ENCODE results near the gene SPAM1.

Gene SPAM1

GRCh38 chr7:123945938-123946337 is 20.9 kb downstream of the SPAM1 start:
- no peak overlapping the region for H3K4me3 ChIP-seq (ENCODE audit: low read depth in 1 of 2, low read length in 2 of 2)
- no peak overlapping the region for H3K27ac ChIP-seq (ENCODE audit: low read depth, low read length)
- no peaks in the 10 kb centered on the region for H3K9me3 ChIP-seq (ENCODE audit: control insufficient read depth in 1 of 2, low read length in 2 of 2)
- H3K36me3 ChIP-seq (ENCODE audit: control insufficient read depth in 1 of 2, insufficient read depth in 2 of 2, low read length in 2 of 2): no peaks in the 10 kb centered on the region
- no peaks in the 10 kb centered on the region for H3K27me3 ChIP-seq (ENCODE audit: control insufficient read depth in 1 of 2, insufficient read depth in 2 of 2, low read length in 2 of 2)
- no peak overlapping the region for H3K9ac ChIP-seq (ENCODE audit: low read depth in 1 of 2, low read length in 2 of 2)
- H3K4me1 ChIP-seq (ENCODE audit: control insufficient read depth in 1 of 2, insufficient read depth in 2 of 2, low read length in 2 of 2): peaks cover 0 to 3% of the 10 kb centered on the region in 2 donors

GRCh38 chr7:123948136-123948535 is 23.1 kb downstream of the SPAM1 start:
- Histone ChIP-seq H3K27ac (ENCODE audit: low read depth, low read length) (no peak overlapping the region), H3K9ac (ENCODE audit: low read depth in 1 of 2, low read length in 2 of 2) (no peak overlapping the region), H3K4me3 (ENCODE audit: low read depth in 1 of 2, low read length in 2 of 2) (no peak overlapping the region), H3K36me3 (ENCODE audit: control insufficient read depth in 1 of 2, insufficient read depth in 2 of 2, low read length in 2 of 2) (no peaks in the 10 kb centered on the region), H3K9me3 (ENCODE audit: control insufficient read depth in 1 of 2, low read length in 2 of 2) (no peaks in the 10 kb centered on the region), H3K4me1 (ENCODE audit: control insufficient read depth in 1 of 2, insufficient read depth in 2 of 2, low read length in 2 of 2) (peaks cover 0 to 3% of the 10 kb centered on the region in 2 donors), H3K27me3 (ENCODE audit: control insufficient read depth in 1 of 2, insufficient read depth in 2 of 2, low read length in 2 of 2) (no peaks in the 10 kb centered on the region)

GRCh38 chr7:123958186-123958703 is 33.2 kb downstream of the SPAM1 start:
- H3K9ac ChIP-seq (ENCODE audit: low read depth in 1 of 2, low read length in 2 of 2): no peak overlapping the region
- no peak overlapping the region for H3K4me3 ChIP-seq (ENCODE audit: low read depth in 1 of 2, low read length in 2 of 2)
- H3K27me3 ChIP-seq (ENCODE audit: control insufficient read depth in 1 of 2, insufficient read depth in 2 of 2, low read length in 2 of 2): no peaks in the 10 kb centered on the region

GRCh38 chr7:123961771-123962170 is 36.7 kb downstream of the SPAM1 start:
- Histone ChIP-seq H3K9ac (ENCODE audit: low read depth in 1 of 2, low read length in 2 of 2) (no peak overlapping the region), H3K4me3 (ENCODE audit: low read depth in 1 of 2, low read length in 2 of 2) (no peak overlapping the region), H3K4me1 (ENCODE audit: control insufficient read depth in 1 of 2, insufficient read depth in 2 of 2, low read length in 2 of 2) (no peaks in the 10 kb centered on the region), H3K27me3 (ENCODE audit: control insufficient read depth in 1 of 2, insufficient read depth in 2 of 2, low read length in 2 of 2) (no peaks in the 10 kb centered on the region), H3K36me3 (ENCODE audit: control insufficient read depth in 1 of 2, insufficient read depth in 2 of 2, low read length in 2 of 2) (no peaks in the 10 kb centered on the region), H3K27ac (ENCODE audit: low read depth, low read length) (no peak overlapping the region), H3K9me3 (ENCODE audit: control insufficient read depth in 1 of 2, low read length in 2 of 2) (no peaks in the 10 kb centered on the region)

More at GRCh38 chr7:123958186-123958703, 33.2 kb downstream of the SPAM1 start:
- H3K27ac ChIP-seq (ENCODE audit: low read depth, low read length): no peak overlapping the region
- no peaks in the 10 kb centered on the region for H3K36me3 ChIP-seq (ENCODE audit: control insufficient read depth in 1 of 2, insufficient read depth in 2 of 2, low read length in 2 of 2)
- no peaks in the 10 kb centered on the region for H3K4me1 ChIP-seq (ENCODE audit: control insufficient read depth in 1 of 2, insufficient read depth in 2 of 2, low read length in 2 of 2)
- no peaks in the 10 kb centered on the region for H3K9me3 ChIP-seq (ENCODE audit: control insufficient read depth in 1 of 2, low read length in 2 of 2)

GRCh38 chr7:123966936-123967335 is 41.9 kb downstream of the SPAM1 start:
- H3K27ac ChIP-seq (ENCODE audit: low read depth, low read length): no peak overlapping the region
- H3K27me3 ChIP-seq (ENCODE audit: control insufficient read depth in 1 of 2, insufficient read depth in 2 of 2, low read length in 2 of 2): no peaks in the 10 kb centered on the region
- no peaks in the 10 kb centered on the region for H3K36me3 ChIP-seq (ENCODE audit: control insufficient read depth in 1 of 2, insufficient read depth in 2 of 2, low read length in 2 of 2)
- no peak overlapping the region for H3K9ac ChIP-seq (ENCODE audit: low read depth in 1 of 2, low read length in 2 of 2)
- peaks cover 0 to 5% of the 10 kb centered on the region in 2 donors for H3K4me1 ChIP-seq (ENCODE audit: control insufficient read depth in 1 of 2, insufficient read depth in 2 of 2, low read length in 2 of 2)
- H3K4me3 ChIP-seq (ENCODE audit: low read depth in 1 of 2, low read length in 2 of 2): no peak overlapping the region
- no peaks in the 10 kb centered on the region for H3K9me3 ChIP-seq (ENCODE audit: control insufficient read depth in 1 of 2, low read length in 2 of 2)

- H3K27ac ChIP-seq (ENCODE audit: low read depth, low read length): no peak overlapping the region
- H3K27me3 ChIP-seq (ENCODE audit: control insufficient read depth in 1 of 2, insufficient read depth in 2 of 2, low read length in 2 of 2): no peaks in the 10 kb centered on the region
- no peaks in the 10 kb centered on the region for H3K36me3 ChIP-seq (ENCODE audit: control insufficient read depth in 1 of 2, insufficient read depth in 2 of 2, low read length in 2 of 2)
- peaks cover 0 to 4% of the 10 kb centered on the region in 2 donors for H3K4me1 ChIP-seq (ENCODE audit: control insufficient read depth in 1 of 2, insufficient read depth in 2 of 2, low read length in 2 of 2)
- H3K9me3 ChIP-seq (ENCODE audit: control insufficient read depth in 1 of 2, low read length in 2 of 2): no peaks in the 10 kb centered on the region
- no peak overlapping the region for H3K9ac ChIP-seq (ENCODE audit: low read depth in 1 of 2, low read length in 2 of 2)
- H3K4me3 ChIP-seq (ENCODE audit: low read depth in 1 of 2, low read length in 2 of 2): no peak overlapping the region
Measured at GRCh38 chr7:123972045-123972444, 47.0 kb downstream of the SPAM1 start.

- H3K9me3 ChIP-seq (ENCODE audit: control insufficient read depth in 1 of 2, low read length in 2 of 2): no peaks in the 10 kb centered on the region
- no peak overlapping the region for H3K27ac ChIP-seq (ENCODE audit: low read depth, low read length)
- no peaks in the 10 kb centered on the region for H3K27me3 ChIP-seq (ENCODE audit: control insufficient read depth in 1 of 2, insufficient read depth in 2 of 2, low read length in 2 of 2)
- no peak overlapping the region for H3K4me3 ChIP-seq (ENCODE audit: low read depth in 1 of 2, low read length in 2 of 2)
- no peaks in the 10 kb centered on the region for H3K36me3 ChIP-seq (ENCODE audit: control insufficient read depth in 1 of 2, insufficient read depth in 2 of 2, low read length in 2 of 2)
- H3K4me1 ChIP-seq (ENCODE audit: control insufficient read depth in 1 of 2, insufficient read depth in 2 of 2, low read length in 2 of 2): no peaks in the 10 kb centered on the region
- no peak overlapping the region for H3K9ac ChIP-seq (ENCODE audit: low read depth in 1 of 2, low read length in 2 of 2)
Measured at GRCh38 chr7:123972831-123973230, 47.8 kb downstream of the SPAM1 start.

- H3K9me3 ChIP-seq (ENCODE audit: control insufficient read depth in 1 of 2, low read length in 2 of 2): no peaks in the 10 kb centered on the region
Measured at GRCh38 chr7:123974326-123974908, 49.4 kb downstream of the SPAM1 start.

GRCh38 chr7:123975084-123975483 is 50.0 kb downstream of the SPAM1 start:
- Histone ChIP-seq H3K9me3 (ENCODE audit: control insufficient read depth in 1 of 2, low read length in 2 of 2) (no peaks in the 10 kb centered on the region), H3K27ac (ENCODE audit: low read depth, low read length) (no peak overlapping the region), H3K27me3 (ENCODE audit: control insufficient read depth in 1 of 2, insufficient read depth in 2 of 2, low read length in 2 of 2) (no peaks in the 10 kb centered on the region), H3K36me3 (ENCODE audit: control insufficient read depth in 1 of 2, insufficient read depth in 2 of 2, low read length in 2 of 2) (no peaks in the 10 kb centered on the region), H3K4me3 (ENCODE audit: low read depth in 1 of 2, low read length in 2 of 2) (no peak overlapping the region), H3K9ac (ENCODE audit: low read depth in 1 of 2, low read length in 2 of 2) (no peak overlapping the region), H3K4me1 (ENCODE audit: control insufficient read depth in 1 of 2, insufficient read depth in 2 of 2, low read length in 2 of 2) (no peaks in the 10 kb centered on the region)

More at GRCh38 chr7:123974326-123974908, 49.4 kb downstream of the SPAM1 start:
- no peak overlapping the region for H3K4me3 ChIP-seq (ENCODE audit: low read depth in 1 of 2, low read length in 2 of 2)
- no peaks in the 10 kb centered on the region for H3K4me1 ChIP-seq (ENCODE audit: control insufficient read depth in 1 of 2, insufficient read depth in 2 of 2, low read length in 2 of 2)
- H3K9ac ChIP-seq (ENCODE audit: low read depth in 1 of 2, low read length in 2 of 2): no peak overlapping the region
- no peak overlapping the region for H3K27ac ChIP-seq (ENCODE audit: low read depth, low read length)
- H3K36me3 ChIP-seq (ENCODE audit: control insufficient read depth in 1 of 2, insufficient read depth in 2 of 2, low read length in 2 of 2): no peaks in the 10 kb centered on the region
- no peaks in the 10 kb centered on the region for H3K27me3 ChIP-seq (ENCODE audit: control insufficient read depth in 1 of 2, insufficient read depth in 2 of 2, low read length in 2 of 2)

GRCh38 chr7:123977081-123977480 is 52.0 kb downstream of the SPAM1 start:
- Histone ChIP-seq H3K9ac (ENCODE audit: low read depth in 1 of 2, low read length in 2 of 2) (no peak overlapping the region), H3K4me3 (ENCODE audit: low read depth in 1 of 2, low read length in 2 of 2) (no peak overlapping the region), H3K36me3 (ENCODE audit: control insufficient read depth in 1 of 2, insufficient read depth in 2 of 2, low read length in 2 of 2) (no peaks in the 10 kb centered on the region), H3K9me3 (ENCODE audit: control insufficient read depth in 1 of 2, low read length in 2 of 2) (peaks cover 0 to 1% of the 10 kb centered on the region in 2 donors), H3K27ac (ENCODE audit: low read depth, low read length) (no peak overlapping the region), H3K27me3 (ENCODE audit: control insufficient read depth in 1 of 2, insufficient read depth in 2 of 2, low read length in 2 of 2) (no peaks in the 10 kb centered on the region), H3K4me1 (ENCODE audit: control insufficient read depth in 1 of 2, insufficient read depth in 2 of 2, low read length in 2 of 2) (no peaks in the 10 kb centered on the region)
